ENCODE measurements around the gene FZR1.
"Not testable (repeated sequence)": the region's sequence is repeated elsewhere in the genome, so short reads cannot be mapped to it uniquely, and the experiment has no call there.

FZR1 gene

GRCh38 chr19:3504735-3505134 is 1.4 kb upstream of the FZR1 start:
- no peak for DNase-seq
- Mint-ChIP-seq H3K36me3 (ENCODE audit: low read depth) (peaks cover 8% of the 10 kb centered on the region), H3K4me1 (peaks cover 47% of the 10 kb centered on the region), H3K4me3 (peak overlapping the region; percentile 33), H3K9me3 (no peaks in the 10 kb centered on the region), H3K27ac (no peak overlapping the region), H3K27me3 (ENCODE audit: low read depth, poor library complexity) (peaks cover 3% of the 10 kb centered on the region)
- TF ChIP-seq, protein P1, sequence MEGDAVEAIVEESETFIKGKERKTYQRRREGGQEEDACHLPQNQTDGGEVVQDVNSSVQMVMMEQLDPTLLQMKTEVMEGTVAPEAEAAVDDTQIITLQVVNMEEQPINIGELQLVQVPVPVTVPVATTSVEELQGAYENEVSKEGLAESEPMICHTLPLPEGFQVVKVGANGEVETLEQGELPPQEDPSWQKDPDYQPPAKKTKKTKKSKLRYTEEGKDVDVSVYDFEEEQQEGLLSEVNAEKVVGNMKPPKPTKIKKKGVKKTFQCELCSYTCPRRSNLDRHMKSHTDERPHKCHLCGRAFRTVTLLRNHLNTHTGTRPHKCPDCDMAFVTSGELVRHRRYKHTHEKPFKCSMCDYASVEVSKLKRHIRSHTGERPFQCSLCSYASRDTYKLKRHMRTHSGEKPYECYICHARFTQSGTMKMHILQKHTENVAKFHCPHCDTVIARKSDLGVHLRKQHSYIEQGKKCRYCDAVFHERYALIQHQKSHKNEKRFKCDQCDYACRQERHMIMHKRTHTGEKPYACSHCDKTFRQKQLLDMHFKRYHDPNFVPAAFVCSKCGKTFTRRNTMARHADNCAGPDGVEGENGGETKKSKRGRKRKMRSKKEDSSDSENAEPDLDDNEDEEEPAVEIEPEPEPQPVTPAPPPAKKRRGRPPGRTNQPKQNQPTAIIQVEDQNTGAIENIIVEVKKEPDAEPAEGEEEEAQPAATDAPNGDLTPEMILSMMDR (IDR thresholded peaks at IDR 0.05) = no peak

DNA sequence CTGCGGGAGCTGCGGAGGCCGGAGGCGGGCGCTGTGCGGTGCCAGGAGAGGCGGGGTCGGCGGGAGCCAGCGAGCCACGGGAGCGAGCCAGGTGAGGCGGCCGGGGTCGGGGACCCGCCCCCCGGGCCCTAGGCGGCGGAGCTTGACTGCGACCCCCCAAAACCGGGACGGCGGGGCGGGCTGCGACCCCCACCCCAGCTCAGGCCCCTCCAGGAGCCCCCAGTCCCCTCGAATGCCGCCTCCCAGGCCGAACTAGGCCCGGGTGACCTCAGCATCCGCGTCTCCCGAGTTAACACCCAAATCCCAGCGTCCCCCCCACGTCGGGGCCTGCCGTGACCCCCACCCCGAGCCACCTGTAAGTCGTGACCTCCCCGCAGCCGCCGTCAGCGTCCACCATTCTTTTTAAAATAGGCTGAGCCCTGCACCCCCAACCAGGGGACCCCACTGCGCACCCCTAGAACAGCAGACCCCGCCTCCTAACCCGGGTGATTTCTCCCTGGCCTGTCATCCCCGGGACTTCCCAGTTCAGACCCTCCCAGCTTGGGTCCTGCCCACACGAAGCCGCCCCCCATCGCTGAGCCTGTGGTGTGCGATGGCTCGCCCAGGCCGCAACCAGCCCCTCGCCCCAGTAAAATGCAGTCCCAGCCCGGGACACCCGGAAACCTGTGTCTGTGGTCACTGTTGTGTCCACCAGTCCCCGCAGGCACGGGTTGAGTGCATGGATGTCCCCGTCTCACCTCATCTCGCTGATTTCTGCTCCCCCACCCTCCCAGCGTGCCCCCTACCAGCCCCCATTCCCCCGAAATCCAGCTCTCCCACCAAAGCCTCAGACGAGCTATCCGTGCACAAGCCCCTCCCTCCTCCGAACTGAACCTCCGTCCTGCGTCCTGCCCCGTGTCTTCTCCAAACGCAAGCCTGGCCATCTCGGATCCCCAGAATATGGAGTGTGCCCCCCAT is 551 bp downstream of the FZR1 start:
- Mint-ChIP-seq H3K4me1 (peaks cover 53% of the 10 kb centered on the region), H3K27ac (peak overlapping the region; percentile 62), H3K4me3 (peak overlapping the region; percentile 93), H3K36me3 (ENCODE audit: low read depth) (peaks cover 13% of the 10 kb centered on the region), H3K9me3 (no peaks in the 10 kb centered on the region), H3K27me3 (ENCODE audit: low read depth, poor library complexity) (peaks cover 3% of the 10 kb centered on the region)
- TF ChIP-seq, protein P1 (IDR thresholded peaks at IDR 0.05) = no peak
- DNase-seq = peak; percentile 46

DNA sequence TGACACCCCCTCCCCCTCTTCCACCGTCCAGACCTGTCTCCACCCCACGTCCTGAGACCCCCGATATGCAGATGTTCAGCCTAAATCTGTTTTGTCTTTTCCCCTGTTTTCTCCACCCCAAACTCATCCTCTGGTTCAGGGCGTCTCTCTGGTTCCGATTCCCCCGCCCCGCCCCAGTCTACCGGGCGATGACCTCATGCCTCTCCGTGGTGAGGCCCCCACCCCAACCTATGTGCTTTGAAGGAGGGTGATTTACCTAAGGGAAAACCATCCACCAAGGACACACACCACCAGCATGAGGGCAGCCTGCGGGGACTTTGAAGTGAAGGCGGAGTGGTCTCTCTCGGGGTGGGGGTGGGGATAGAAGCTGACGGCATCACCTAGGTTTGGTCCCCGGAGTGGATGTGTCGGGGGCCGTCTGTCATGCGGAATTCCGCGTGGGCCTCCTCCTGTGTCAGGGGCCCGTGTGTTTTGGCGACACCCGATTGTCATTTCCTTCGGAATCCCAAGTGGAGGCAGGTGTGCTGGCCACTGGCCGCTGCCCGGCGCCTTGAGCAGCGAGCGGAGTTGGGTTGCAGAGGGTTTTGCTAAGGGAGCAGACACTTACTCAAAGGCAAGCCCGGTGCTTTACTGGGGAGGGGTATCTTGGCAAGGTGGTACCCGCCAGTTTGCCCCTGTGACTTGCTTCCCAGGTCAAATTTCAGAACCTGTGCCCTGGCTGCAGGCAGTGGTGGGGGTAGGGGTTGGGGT is 1.4 kb downstream of the FZR1 start:
- H3K27me3 Mint-ChIP-seq (ENCODE audit: low read depth, poor library complexity) = peaks cover 3% of the 10 kb centered on the region
- H3K27ac Mint-ChIP-seq = peak overlapping the region; percentile 62
- peaks cover 62% of the 10 kb centered on the region for H3K4me1 Mint-ChIP-seq
- peak overlapping the region; percentile 93 for H3K4me3 Mint-ChIP-seq
- peak; percentile 43 for DNase-seq
- peaks cover 13% of the 10 kb centered on the region for H3K36me3 Mint-ChIP-seq (ENCODE audit: low read depth)
- H3K9me3 Mint-ChIP-seq = no peaks in the 10 kb centered on the region
- TF ChIP-seq, protein P1 (IDR thresholded peaks at IDR 0.05) = no peak

DNA sequence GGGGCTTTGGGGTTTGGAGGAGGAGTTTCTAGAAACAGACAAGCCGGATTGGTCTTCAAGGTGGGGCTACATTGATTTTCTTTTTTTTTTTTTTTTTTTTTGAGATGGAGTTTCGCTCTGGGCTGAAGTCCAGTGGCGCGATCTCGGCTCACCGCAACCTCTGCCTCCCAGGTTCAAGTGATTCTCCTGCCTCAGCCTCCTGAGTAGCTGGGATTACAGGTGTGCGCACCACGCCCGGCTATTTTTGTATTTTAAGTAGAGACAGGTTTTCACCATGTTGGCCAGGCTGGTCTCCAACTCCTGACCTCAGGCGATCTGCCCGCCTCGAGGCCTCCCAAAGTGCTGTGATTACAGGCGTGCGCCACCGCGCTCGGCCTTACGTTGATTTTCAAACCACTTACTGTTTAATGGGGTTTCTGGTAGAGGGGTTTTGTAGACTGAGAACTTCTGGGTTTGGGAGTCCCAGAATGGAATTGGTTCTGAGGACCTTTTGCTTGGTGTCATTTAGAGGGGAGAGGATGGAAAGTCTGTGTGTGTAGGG is 2.1 kb downstream of the FZR1 start:
- DNase-seq; H3K27me3 Mint-ChIP-seq (ENCODE audit: low read depth, poor library complexity); H3K9me3 Mint-ChIP-seq: not testable (repeated sequence)
- Mint-ChIP-seq H3K36me3 (ENCODE audit: low read depth) (peaks cover 13% of the 10 kb centered on the region), H3K4me3 (peak overlapping the region; percentile 93), H3K4me1 (peaks cover 66% of the 10 kb centered on the region), H3K27ac (peak overlapping the region; percentile 66)

DNA sequence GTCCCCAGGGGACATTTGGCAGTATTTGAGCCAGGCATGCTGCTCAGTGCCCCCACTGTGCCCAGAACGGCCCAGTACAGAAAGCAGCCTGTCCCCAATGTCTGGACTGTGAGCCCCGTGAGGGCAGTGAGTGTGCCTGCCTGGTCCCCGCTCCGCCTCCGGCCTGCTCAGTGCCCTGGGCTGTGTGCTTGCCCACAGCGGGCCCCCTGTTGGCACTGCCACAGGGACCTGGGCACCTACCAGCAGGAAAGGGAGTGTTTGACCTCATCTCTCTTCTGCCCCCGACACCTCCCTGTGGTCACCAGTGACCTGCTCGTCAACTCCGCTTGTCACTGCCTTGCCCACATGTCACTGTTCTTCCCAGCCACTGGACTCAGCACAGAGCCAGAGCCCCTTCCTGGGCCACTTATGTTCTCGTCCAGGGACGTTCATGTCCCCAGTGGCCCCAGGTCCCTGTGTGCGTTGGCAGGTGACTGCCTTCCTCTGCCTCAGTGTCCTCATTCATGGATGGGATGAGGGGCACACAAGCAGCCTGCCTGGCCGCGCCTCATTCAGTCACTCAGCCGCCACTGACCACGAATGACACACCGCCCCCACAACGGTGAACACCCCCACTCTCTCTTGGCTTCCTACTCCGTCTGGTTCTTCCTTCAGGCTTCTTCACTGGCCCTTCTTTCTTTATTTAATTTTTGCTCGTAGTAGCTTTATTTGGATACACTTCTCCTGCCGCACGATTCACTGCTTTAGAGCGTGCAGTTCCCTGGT is 2.8 kb downstream of the FZR1 start:
- Mint-ChIP-seq H3K27me3 (ENCODE audit: low read depth, poor library complexity) (peaks cover 3% of the 10 kb centered on the region), H3K4me3 (peak overlapping the region; percentile 93), H3K9me3 (no peaks in the 10 kb centered on the region), H3K36me3 (ENCODE audit: low read depth) (peaks cover 13% of the 10 kb centered on the region), H3K27ac (no peak overlapping the region), H3K4me1 (peaks cover 70% of the 10 kb centered on the region)
- no peak for DNase-seq
- TF ChIP-seq, protein P1 (IDR thresholded peaks at IDR 0.05) = no peak

All from nephron progenitor cell (in vitro differentiated cells).